Activated T-helper 1 cell treated with Interleukin-2 at 50 U/mL for 16 hours (primary cell): ENCODE results near the gene BCLAF3.

Experiments
- DNase-seq: peaks from one replicate; pipeline ENCODE4 v3.0.0-alpha.2; 2020; ENCODE audit warnings: low read depth

The BCLAF3 gene

GRCh38 chrX:19990556-19991349 is at the start of gene BCLAF3:
TSS of gene BCLAF3 (minus strand) at chrX:19991061. CDS start at chrX:19970264, 20,797 bp downstream.
- peak; percentile 81 for DNase-seq

- no peak for DNase-seq
These were observed 48.1 kb upstream of the BCLAF3 start for GRCh38 chrX:20038966-20039365.

DNA sequence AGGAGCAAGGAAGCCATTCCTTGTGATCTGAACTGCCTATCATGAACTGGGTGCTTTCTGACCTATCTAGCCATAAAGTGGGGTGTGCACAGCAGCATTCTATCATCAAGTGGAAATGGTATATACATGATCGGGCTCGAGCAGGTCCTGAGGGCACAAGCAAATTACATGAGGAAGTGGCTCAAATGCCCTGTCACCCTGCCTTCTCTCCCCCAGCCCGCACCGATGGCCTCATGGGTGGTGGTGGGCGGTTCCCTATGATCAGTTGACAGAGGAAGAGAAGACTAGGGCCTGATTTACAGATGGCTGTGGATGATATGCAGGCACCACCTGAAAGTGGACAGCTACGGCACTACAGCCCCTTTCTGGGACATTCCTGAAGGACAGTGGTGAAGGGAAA is 46.3 kb upstream of the BCLAF3 start:
- no peak for DNase-seq

DNA sequence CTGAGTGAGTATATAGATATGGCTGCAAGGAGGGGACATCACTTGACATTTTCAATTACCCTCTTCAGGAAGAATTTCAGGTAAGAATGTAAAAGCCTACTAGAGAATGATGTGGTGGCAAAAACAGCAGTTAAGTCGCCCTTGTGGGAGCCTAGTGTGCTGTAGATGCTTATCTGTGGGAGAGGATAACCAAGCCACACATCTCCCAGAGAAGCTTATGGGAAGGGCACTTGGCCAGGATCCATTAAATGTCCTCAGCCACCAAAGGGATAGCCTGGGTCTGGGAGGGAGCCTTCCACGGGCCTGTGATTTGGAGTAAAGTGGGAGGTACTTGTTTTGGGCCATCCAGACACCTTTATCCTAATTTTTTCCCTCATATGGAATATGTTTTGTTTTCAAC is 41.3 kb upstream of the BCLAF3 start:
- DNase-seq = no peak

DNA sequence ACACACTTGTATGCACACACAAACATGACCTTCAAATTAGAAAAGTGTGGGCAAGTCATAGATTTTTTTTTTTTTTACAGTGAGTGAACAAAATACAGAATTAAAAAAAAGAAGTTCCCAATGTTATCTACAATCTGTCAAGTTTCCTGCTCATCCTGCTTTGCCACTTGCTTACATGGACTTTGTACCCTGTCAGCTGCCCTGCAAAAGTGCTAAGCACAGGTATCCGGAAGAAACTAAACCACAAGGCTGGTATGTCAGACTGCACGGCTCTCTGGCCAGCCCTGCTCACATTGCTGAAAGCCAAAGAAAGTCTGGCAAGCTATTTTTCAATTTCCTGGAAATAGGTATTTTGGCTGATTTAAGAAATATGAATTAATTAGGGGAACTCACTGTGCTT is 38.9 kb upstream of the BCLAF3 start:
- no peak for DNase-seq

DNA sequence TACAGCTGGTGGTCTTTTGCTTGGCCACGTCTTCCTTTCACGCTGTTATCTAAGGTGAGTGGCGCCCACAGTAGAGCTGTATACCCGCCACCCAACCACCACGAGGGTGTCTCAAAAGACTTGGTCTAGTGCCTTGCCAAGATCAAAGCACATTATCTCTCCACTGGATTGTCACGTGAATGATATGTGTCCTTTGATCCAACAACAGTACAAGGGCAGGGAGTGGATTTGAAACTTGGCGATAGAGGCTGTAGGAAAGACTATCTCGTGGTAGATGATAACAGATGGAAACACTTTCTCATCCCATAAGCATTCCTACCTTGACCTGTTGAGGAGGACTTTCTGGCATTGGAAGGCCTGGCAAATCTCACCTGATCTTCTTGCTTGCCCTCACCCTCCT is 37.7 kb upstream of the BCLAF3 start:
- DNase-seq = no peak

DNA sequence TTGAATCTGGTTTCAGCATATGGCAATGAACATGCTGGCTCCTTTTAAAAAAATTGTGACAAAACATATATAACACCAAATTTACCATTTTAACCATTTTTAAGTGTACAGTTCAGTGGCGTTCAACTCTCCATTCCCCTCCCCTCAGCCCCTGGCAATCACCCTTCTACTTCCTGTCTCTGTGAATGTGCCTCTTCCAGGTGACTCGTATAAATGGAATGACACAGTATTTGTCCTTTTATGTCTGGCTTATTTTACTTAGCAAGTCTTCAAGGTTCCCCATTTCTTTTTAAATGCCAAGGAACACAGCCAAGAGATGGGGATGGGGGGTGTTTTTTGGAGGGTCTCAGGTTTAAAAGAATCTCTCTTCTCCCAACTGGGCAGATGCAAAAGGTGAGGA is 35.4 kb upstream of the BCLAF3 start:
- DNase-seq = no peak

DNA sequence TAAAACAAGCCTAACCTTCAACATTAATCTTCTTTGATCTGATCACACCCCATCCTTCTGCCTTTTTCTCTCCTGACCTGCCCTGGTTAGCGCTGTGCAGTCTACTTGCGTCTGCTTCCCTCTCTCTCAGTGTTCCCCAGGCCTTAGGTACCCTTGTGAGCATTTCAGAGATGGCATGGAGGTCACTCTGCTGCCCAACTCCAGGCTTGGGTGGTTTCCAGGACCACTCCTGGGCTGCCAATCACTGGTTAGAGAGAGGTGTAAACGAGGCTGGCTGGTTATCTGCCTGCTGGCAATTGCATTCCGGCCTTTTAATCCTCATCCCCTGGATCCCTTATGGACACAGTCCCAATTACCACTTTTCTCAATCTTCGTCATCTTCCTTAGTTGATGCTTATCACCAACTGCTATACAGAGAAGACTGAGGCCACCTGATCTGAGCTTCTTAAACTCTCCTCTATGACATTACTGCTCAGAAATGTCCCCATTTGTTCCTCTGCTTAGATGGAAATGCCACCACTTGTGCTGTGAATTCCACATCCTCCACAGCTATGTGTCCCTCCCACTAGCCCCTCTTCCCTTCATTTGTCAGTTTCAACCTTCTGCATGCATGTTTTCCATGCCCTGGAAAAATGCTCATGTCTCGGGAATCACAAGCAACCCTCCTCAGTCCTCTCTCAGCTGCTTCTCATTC is 29.0 kb upstream of the BCLAF3 start:
- no peak for DNase-seq

DNA sequence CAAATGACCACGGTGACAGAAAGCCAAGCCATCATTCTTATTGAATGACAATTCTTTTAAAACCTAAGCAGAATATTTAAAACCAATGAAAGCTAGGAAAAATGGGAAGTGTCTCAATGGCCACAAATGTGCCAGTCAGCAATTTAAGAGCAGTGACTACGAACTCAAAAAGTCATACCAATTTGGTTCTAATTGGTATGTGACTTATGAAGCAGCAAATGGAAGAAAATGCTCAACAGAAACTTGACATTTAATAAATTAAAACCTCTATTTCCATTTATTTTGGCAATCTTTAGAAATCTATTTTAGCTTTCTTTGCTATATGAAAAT is 25.7 kb upstream of the BCLAF3 start:
- no peak for DNase-seq

- DNase-seq = no peak
These were observed 25.2 kb upstream of the BCLAF3 start for GRCh38 chrX:20015945-20016615.

DNA sequence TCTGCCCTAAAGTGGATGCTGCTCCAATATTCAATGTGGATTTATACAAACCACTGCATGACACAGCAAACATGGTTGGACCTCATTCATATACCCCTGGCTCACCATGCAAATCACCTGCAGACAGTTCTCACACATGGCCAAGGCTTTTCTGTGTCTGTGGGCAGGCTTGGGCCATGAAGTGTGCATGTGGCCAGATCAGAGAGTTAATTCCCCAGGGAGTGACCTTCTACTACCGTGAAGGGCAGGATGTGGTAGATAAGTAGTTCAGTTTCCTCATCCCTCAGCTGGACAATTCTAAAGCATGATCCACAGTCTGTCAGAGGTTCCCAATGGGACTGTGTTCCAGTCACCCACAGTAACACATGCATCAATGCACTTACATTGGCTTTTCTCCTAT is 24.6 kb upstream of the BCLAF3 start:
- no peak for DNase-seq

- DNase-seq = no peak
These were observed 20.7 kb upstream of the BCLAF3 start for GRCh38 chrX:20011608-20012007.

DNA sequence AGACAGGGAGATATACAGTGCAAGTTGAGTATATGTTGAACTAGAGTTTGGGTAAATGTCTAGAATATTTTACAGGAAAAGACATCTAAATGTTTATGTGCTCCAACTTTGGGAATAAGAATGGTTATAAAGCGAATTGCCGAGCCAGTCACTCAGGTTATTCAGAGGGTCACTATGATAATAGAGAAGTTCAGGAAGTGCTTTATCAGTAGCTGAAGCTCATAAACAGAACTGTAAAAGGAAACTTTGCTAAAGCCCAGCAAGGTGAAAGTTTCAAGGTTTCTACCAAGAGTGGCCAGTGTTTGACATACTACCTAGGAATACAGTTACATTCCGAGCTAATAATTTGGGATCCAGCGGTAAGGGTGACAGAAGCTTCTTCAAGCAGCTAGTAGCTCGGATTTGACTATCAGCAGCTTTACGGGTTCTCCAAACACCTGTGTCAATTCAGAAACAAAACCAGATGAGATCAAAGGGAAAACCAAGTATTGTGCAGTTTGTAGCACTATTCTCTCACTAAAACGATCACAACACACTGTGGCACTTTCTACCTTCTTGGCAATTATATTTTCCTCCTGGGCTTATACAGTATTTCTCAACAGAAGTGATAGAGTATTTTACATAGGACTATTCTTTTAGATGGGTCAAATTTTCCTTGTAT is 17.2 kb upstream of the BCLAF3 start:
- no peak for DNase-seq

DNA sequence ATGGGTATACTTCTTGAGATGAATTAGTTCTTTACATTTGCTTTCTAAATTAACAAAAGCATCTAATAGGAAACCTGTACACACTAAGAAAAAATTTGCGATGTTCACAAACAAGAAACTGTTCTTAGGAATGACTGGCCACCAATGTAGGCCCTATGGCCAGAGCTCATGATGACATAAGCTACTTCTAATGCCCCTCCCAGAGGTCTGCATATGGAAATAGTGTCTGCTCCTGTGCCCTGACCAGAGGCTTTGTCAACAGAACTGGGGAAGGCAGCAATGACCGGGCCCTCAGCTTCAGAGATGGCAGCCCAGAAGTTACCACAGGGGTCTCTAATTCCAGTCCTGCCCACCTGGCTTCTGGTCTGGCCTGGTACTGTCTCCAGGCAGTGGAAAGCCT is 15.0 kb upstream of the BCLAF3 start:
- DNase-seq = no peak

GRCh38 chrX:20001588-20001987 is 10.7 kb upstream of the BCLAF3 start:
- DNase-seq = no peak

DNA sequence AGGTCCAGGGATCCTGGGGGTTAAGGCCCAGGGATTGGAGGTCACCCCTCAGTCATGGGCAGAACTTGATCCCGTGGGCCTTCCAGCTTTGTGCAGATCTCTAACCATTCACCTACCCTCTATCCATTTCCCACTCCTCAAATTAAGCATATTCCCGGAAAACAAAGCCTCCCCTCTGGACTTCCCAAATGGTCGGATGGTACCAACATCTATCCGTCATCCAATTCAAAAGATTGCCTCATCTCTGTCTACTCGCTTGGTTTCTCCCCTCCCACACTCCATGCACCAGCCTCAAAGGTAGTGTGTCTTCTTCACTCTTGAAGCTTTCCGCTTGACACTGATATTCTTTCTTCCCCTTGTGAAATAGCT is 473 bp upstream of the BCLAF3 start:
- no peak for DNase-seq

DNA sequence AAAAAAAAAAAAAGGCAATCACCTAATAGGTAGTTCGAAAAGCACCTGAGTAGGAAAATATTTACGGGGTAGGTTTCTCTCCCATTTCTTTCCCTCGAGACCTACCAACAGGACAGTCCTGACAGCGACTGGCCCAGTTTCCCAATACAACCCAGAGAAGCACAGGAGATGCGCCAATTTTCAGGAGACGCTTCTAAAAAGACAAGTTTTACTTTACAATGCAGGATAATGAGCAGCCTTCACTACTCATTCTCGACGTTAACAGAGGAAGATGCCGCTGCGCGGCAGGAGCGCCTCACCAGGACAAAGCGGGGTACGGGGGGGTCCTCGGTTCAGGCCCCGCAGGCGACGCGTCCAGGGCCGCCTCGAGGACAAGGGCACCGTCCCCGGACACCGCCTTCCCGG is 708 bp downstream of the BCLAF3 start:
- DNase-seq = peak; percentile 5

DNA sequence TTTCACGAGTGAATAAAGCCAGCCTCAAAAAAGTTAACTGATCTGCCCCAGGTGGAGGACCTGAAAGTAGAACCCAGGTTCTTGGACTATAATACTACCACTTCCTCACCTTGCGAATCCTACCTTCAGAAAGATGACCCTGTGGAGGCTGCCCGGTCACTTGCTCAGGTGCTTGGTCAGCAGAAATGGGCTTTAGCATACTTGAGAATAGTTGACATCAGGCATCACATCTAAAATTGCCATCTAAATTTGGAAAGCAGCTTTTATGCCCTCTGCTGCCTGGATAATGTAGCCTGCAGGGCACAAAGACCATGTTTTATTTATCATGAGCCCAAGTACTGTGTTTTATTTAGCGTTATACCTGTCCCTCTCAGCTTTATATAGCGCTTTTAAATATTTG is 3.0 kb downstream of the BCLAF3 start:
- DNase-seq = no peak

GRCh38 chrX:19986531-19986930 is 4.3 kb downstream of the BCLAF3 start:
- DNase-seq = no peak

- DNase-seq = no peak
These were observed 8.9 kb downstream of the BCLAF3 start for GRCh38 chrX:19981947-19982346.

DNA sequence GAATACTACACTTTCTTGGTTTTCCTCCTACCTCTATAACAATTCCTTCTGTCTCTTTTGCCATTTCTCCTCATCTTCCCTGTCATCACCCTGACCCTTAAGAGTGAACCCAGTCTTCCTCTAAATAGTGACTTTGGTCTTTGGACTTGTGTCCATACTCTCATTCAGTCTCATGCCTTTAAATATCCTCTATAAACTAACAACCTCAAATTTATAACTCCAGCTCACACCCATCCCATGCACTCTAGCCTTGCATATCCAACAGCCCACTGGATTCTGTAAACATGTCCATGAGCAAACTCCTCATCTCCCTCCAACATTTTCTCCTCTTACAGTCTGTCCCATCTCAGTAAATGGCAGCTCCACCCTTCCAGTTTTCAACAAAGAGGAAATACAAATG is 15.0 kb downstream of the BCLAF3 start:
- no peak for DNase-seq

- no peak for DNase-seq
These were observed 17.9 kb downstream of the BCLAF3 start for GRCh38 chrX:19972984-19973383.

GRCh38 chrX:19968276-19968675 is 22.6 kb downstream of the BCLAF3 start:
- DNase-seq = no peak
